SK-N-SH (cell line): Measurements from ENCODE around the gene PARD3B. TPM values are rescaled to one million over a fixed set of nuclear protein-coding genes. Genes with fewer than 3 reads are reported as not detected.

Experiments
- CTCF ChIA-PET: fragments of 300-600, 350-600 bp; formaldehyde crosslinking; extraction: SDS; loops from one replicate; lab custom pipeline; 2021; lab: Yijun Ruan, JAX
- POLR2A ChIA-PET: fragments of 350-600 bp; sonication (Branson Sonifier 250); formaldehyde crosslinking; extraction: SDS; loops from one replicate; lab custom pipeline; 2020; ENCODE audit warnings: antibody characterized with exemption, inconsistent platforms; lab: Yijun Ruan, JAX
- DNase-seq: peaks from one replicate; pipeline ENCODE4 v3.0.0; 2012
- H2AFZ ChIP-seq: fragments of 200-600 bp; sonication (generic); 2 replicates; pipeline ENCODE4 v1.8.1; 2016; ENCODE audit warnings: antibody characterized with exemption, mild to moderate bottlenecking, low read depth
- H3F3A ChIP-seq: fragments of 200-600 bp; sonication (generic); replicated peaks from 2 replicates; pipeline ENCODE3; 2016; ENCODE audit warnings: antibody characterized with exemption, mild to moderate bottlenecking; ENCODE audit not compliant: insufficient read depth
- H3K27ac ChIP-seq, 2 experiments: fragments of 200-500 bp in 1 of 2; fragments of 200-600 bp in 1 of 2; sonication (Bioruptor generic) in 1 of 2; sonication (generic), shearing (Covaris generic) in 1 of 2; 2 replicates each; pipeline versions ENCODE4 v1.5.1 to v1.6.1; 2014 to 2016; ENCODE audit warnings: low read depth in 2 of 2, inconsistent platforms in 1 of 2, low read length in 1 of 2, mild to moderate bottlenecking in 1 of 2, mixed read lengths in 1 of 2
- H3K27me3 ChIP-seq: fragments of 200-600 bp; sonication (generic), shearing (Covaris generic); 2 replicates; pipeline ENCODE4 v1.6.1; 2016; ENCODE audit warnings: mixed run types; ENCODE audit not compliant: insufficient read depth
- H3K36me3 ChIP-seq, 2 experiments: fragments of 200-500 bp in 1 of 2; fragments of 200-600 bp in 1 of 2; sonication (Bioruptor generic) in 1 of 2; sonication (generic) in 1 of 2; replicated peaks in 1 of 2; 2 replicates each; pipeline versions ENCODE3 to v1.5.1; 2014 to 2016; ENCODE audit warnings: low read length in 1 of 2, mild to moderate bottlenecking in 1 of 2; ENCODE audit not compliant: insufficient read depth in 2 of 2, control insufficient read depth in 1 of 2
- H3K4me1 ChIP-seq, 2 experiments: fragments of 200-500 bp in 1 of 2; fragments of 200-600 bp in 1 of 2; sonication (Bioruptor generic) in 1 of 2; sonication (generic), shearing (Covaris generic) in 1 of 2; 2 replicates each; pipeline versions ENCODE4 v1.5.1 to v1.6.1; 2014 to 2016; ENCODE audit warnings: low read depth in 1 of 2, low read length in 1 of 2, mixed run types in 1 of 2; ENCODE audit not compliant: insufficient read depth in 2 of 2, control insufficient read depth in 1 of 2
- H3K4me2 ChIP-seq: fragments of 200-600 bp; sonication (generic), shearing (Covaris generic); 2 replicates; pipeline ENCODE4 v1.6.1; 2017; ENCODE audit warnings: mixed run types
- H3K4me3 ChIP-seq, 2 experiments: fragments of 200-500 bp in 1 of 2; fragments of 200-600 bp in 1 of 2; sonication (Bioruptor generic) in 1 of 2; sonication (generic), shearing (Covaris generic) in 1 of 2; 2 replicates each; pipeline versions ENCODE4 v1.5.1 to v1.8.1; 2014 to 2016; ENCODE audit warnings: low read depth in 2 of 2, inconsistent platforms in 1 of 2, low read length in 1 of 2, mild to moderate bottlenecking in 1 of 2, mixed read lengths in 1 of 2, moderate library complexity in 1 of 2
- H3K79me2 ChIP-seq: fragments of 200-600 bp; sonication (generic); 2 replicates; pipeline ENCODE4 v1.8.1; 2017; ENCODE audit warnings: mild to moderate bottlenecking; ENCODE audit not compliant: insufficient read depth
- H3K9ac ChIP-seq: fragments of 200-600 bp; sonication (generic); 2 replicates; pipeline ENCODE4 v1.6.1; 2017; ENCODE audit warnings: mixed run types
- H3K9me2 ChIP-seq: fragments of 200-600 bp; sonication (generic); 2 replicates; pipeline ENCODE4 v1.6.1; 2017; ENCODE audit warnings: mixed run types
- H3K9me3 ChIP-seq: fragments of 200-600 bp; sonication (generic); 2 replicates; pipeline ENCODE4 v1.6.1; 2017; ENCODE audit warnings: mixed run types, mild to moderate bottlenecking, moderate library complexity
- H4K20me1 ChIP-seq: fragments of 200-600 bp; sonication (generic); 2 replicates; pipeline ENCODE4 v1.6.1; 2017; ENCODE audit warnings: mild to moderate bottlenecking, mixed run types; ENCODE audit not compliant: insufficient read depth
- CTCF ChIP-seq: fragments of 200-600 bp; sonication (generic); IDR thresholded peaks from 2 replicates; pipeline ENCODE4 v1.6.1; 2017; ENCODE audit warnings: antibody characterized with exemption, mild to moderate bottlenecking, moderate library complexity
- EP300 ChIP-seq, 2 experiments: IDR thresholded peaks; 2 replicates each; pipeline versions ENCODE4 v1.4.0 to v1.6.1; 2012; ENCODE audit warnings: borderline replicate concordance in 1 of 2, low read depth in 1 of 2, low read length in 1 of 2
- EZH2phosphoT487 ChIP-seq: fragments of 200-600 bp; sonication (generic); IDR thresholded peaks from 2 replicates; pipeline ENCODE4 v1.6.1; 2017; ENCODE audit warnings: low read depth, mixed run types, mild to moderate bottlenecking, antibody characterized with exemption, moderate library complexity, borderline replicate concordance
- FOXM1 ChIP-seq: IDR thresholded peaks from 2 replicates; pipeline ENCODE4 v1.4.0; 2012; ENCODE audit warnings: low read depth, mild to moderate bottlenecking
- GABPA ChIP-seq: IDR thresholded peaks from 2 replicates; pipeline ENCODE4 v1.4.0; 2012; ENCODE audit warnings: low read depth, mild to moderate bottlenecking
- MEF2A ChIP-seq: IDR thresholded peaks from 2 replicates; pipeline ENCODE4 v1.4.0; 2012; ENCODE audit warnings: low read depth, borderline replicate concordance
- MXI1 ChIP-seq: IDR thresholded peaks from 2 replicates; pipeline ENCODE4 v1.6.1; 2012; ENCODE audit warnings: mild to moderate bottlenecking, low read depth, low read length, improper control_type of control experiment
- POLR2AphosphoS5 ChIP-seq: IDR thresholded peaks from 2 replicates; pipeline ENCODE4 v1.6.1; 2012; ENCODE audit warnings: low read depth, low read length
- RAD21 ChIP-seq: IDR thresholded peaks from 2 replicates; pipeline ENCODE4 v1.6.1; 2012; ENCODE audit warnings: mild to moderate bottlenecking, low read length
- RXRA ChIP-seq: IDR thresholded peaks from 2 replicates; pipeline ENCODE4 v1.4.0; 2012; ENCODE audit warnings: low read depth, mild to moderate bottlenecking, borderline replicate concordance
- SMC3 ChIP-seq: IDR thresholded peaks from 2 replicates; pipeline ENCODE4 v1.6.1; 2012; ENCODE audit warnings: low read depth, low read length, improper control_type of control experiment
- TAF1 ChIP-seq: IDR thresholded peaks from 2 replicates; pipeline ENCODE4 v1.6.1; 2012; ENCODE audit warnings: low read depth, mild to moderate bottlenecking, low read length, moderate library complexity, borderline replicate concordance
- TCF12 ChIP-seq: IDR thresholded peaks from 2 replicates; pipeline ENCODE4 v1.4.0; 2012
- TEAD4 ChIP-seq: IDR thresholded peaks from 2 replicates; pipeline ENCODE4 v1.4.0; 2012; ENCODE audit warnings: mild to moderate bottlenecking, borderline replicate concordance; ENCODE audit not compliant: insufficient read depth
- YY1 ChIP-seq: IDR thresholded peaks from 2 replicates; pipeline ENCODE4 v1.4.0; 2012; ENCODE audit warnings: low read depth, mild to moderate bottlenecking
- WGBS: methylation state at CpG from one replicate; pipeline ENCODE4 v1.1.6; 2017; ENCODE audit warnings: low lambda C conversion rate; 5-methylcytosine and 5-hydroxymethylcytosine counted together
- polyA plus RNA-seq, 3 experiments: library from polyadenylated mRNA; depleted of rRNA; stranded (reverse); fragments of >200 nt; gene quantifications; 2 replicates each; pipeline ENCODE4 v1.2.3, GENCODE V29; 2012
- TF ChIP-seq, protein P1 (sequence below): fragments of 150-350 bp; IDR thresholded peaks from 2 replicates; pipeline ENCODE4 v1.6.1; 2017; ENCODE audit warnings: antibody characterized with exemption, low read length, low read depth, borderline replicate concordance

Gene PARD3B
- polyA plus RNA-seq, 1 of the 3 experiments (the other 2 are of a cell fraction): 0.87 TPM

DNA sequence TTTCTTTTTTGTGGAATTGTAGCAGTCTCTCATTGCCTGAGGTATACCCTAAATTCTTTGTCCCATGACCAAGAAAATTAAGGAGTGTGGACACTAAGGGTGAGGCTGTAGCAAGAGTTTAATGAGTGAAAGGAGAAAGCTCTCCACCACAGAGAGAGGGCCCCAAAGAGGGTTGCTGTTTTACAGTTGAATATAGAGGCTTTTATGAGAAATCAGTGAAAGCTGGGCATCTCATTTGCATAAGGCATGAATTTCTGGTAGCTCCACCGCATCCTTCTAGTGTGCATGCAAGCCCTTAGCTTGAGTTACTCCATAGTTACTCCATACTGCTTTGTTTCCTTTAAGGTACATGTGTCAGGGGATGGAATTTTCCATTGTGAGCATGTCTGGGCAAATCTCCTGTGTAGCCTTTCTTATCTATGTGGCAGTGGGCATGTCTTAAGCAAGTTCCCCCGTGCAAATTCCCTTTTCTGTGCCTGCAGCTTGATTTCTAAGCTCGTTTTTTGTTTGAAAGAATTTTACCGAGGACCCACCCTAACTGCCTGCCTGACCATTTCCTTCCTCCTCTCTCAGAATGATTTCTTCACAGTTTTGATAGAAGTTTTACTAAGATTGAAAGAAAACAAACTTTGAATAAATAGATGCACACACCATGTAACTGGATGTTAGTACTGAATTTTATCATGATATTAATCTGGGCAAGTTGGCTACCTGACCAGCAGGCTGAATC, 218.9 kb downstream of the PARD3B start:
- CTCF ChIA-PET: no interaction called here

GRCh38 chr2:204770735-204771134, 225.5 kb downstream of the PARD3B start:
- TF ChIP-seq TAF1 (no peak), RXRA (no peak), TEAD4 (no peak), EZH2phosphoT487 (no peak), SMC3 (no peak), TCF12 (no peak), YY1 (no peak), GABPA (no peak), POLR2AphosphoS5 (no peak), EP300 (IDR thresholded peaks at IDR 0.05; ENCODE audit: borderline replicate concordance in 1 of 2, low read depth in 1 of 2, low read length in 1 of 2) (no peak), CTCF (no peak), MEF2A (no peak), MXI1 (no peak), RAD21 (no peak)
- TF ChIP-seq, protein P1, sequence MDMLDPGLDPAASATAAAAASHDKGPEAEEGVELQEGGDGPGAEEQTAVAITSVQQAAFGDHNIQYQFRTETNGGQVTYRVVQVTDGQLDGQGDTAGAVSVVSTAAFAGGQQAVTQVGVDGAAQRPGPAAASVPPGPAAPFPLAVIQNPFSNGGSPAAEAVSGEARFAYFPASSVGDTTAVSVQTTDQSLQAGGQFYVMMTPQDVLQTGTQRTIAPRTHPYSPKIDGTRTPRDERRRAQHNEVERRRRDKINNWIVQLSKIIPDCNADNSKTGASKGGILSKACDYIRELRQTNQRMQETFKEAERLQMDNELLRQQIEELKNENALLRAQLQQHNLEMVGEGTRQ: no peak
- H3K4me2 ChIP-seq: no peak overlapping the region
- H3K9me3 ChIP-seq: no peaks in the 10 kb centered on the region
- no peaks in the 10 kb centered on the region for H3K4me1 ChIP-seq
- H3K27me3 ChIP-seq: no peaks in the 10 kb centered on the region
- H3F3A ChIP-seq: no peaks in the 10 kb centered on the region
- ChIA-PET CTCF (no interaction called here), POLR2A (no interaction called here)
- H2AFZ ChIP-seq: no peak overlapping the region
- no peak overlapping the region for H3K27ac ChIP-seq
- 17% methylated on average over 1 of the region's 1 CpG for WGBS
- H3K36me3 ChIP-seq: no peaks in the 10 kb centered on the region
- no peak overlapping the region for H3K9ac ChIP-seq
- no peaks in the 10 kb centered on the region for H3K9me2 ChIP-seq
- no peaks in the 10 kb centered on the region for H3K79me2 ChIP-seq
- H3K4me3 ChIP-seq: no peak overlapping the region
- DNase-seq: no peak
- no peaks in the 10 kb centered on the region for H4K20me1 ChIP-seq

More for the DNA sequence above, 218.9 kb downstream of the PARD3B start:
- no peaks in the 10 kb centered on the region for H4K20me1 ChIP-seq
- 41% methylated on average over 4 of the region's 4 CpGs for WGBS
- no peak for TF ChIP-seq MEF2A
- TF ChIP-seq FOXM1: no peak
- TF ChIP-seq GABPA: no peak
- DNase-seq: no peak
- no peaks in the 10 kb centered on the region for H3K79me2 ChIP-seq
- H3K4me1 ChIP-seq: no peaks in the 10 kb centered on the region
- H3F3A ChIP-seq: no peaks in the 10 kb centered on the region
- H3K36me3 ChIP-seq: no peaks in the 10 kb centered on the region
- H3K9me2 ChIP-seq: no peaks in the 10 kb centered on the region
- POLR2A ChIA-PET: no interaction called here
- H3K9me3 ChIP-seq: no peaks in the 10 kb centered on the region; the same call in 1 of the 2 replicates
- no peak overlapping the region for H3K9ac ChIP-seq
- no peak overlapping the region for H3K27ac ChIP-seq
- no peak overlapping the region for H2AFZ ChIP-seq
- no peak overlapping the region for H3K4me2 ChIP-seq
- H3K27me3 ChIP-seq: no peaks in the 10 kb centered on the region
- no peak overlapping the region for H3K4me3 ChIP-seq
